Chondrocyte (in vitro differentiated cells): ENCODE results near the gene CPB1. TPM values are rescaled to one million over a fixed set of nuclear protein-coding genes. Genes with fewer than 3 reads are reported as not detected.

ENCODE experiments used
- DNase-seq: peaks from one replicate; pipeline ENCODE4 v3.0.0; 2021; ENCODE audit warnings: mixed read lengths, low spot score
- H3K27ac Mint-ChIP-seq: one replicate; pipeline ENCODE4 v1.8.0; 2021; ENCODE audit warnings: mild to moderate bottlenecking, moderate library complexity, mixed read lengths; ENCODE audit not compliant: unreplicated experiment
- H3K27me3 Mint-ChIP-seq: 2 replicates; pipeline ENCODE4 v1.8.0; 2021; ENCODE audit warnings: low read depth, mixed read lengths
- H3K36me3 Mint-ChIP-seq: 2 replicates; pipeline ENCODE4 v1.8.0; 2021; ENCODE audit warnings: low read depth, mixed read lengths
- H3K4me1 Mint-ChIP-seq: 2 replicates; pipeline ENCODE4 v1.8.0; 2021; ENCODE audit warnings: low read depth, mild to moderate bottlenecking, mixed read lengths
- H3K4me3 Mint-ChIP-seq: one replicate; pipeline ENCODE4 v1.8.0; 2021; ENCODE audit warnings: mild to moderate bottlenecking, moderate library complexity, mixed read lengths; ENCODE audit not compliant: unreplicated experiment
- H3K9me3 Mint-ChIP-seq: 2 replicates; pipeline ENCODE4 v1.8.0; 2021; ENCODE audit warnings: low read depth, mixed read lengths
- total RNA-seq: library from RNA; stranded (reverse); gene quantifications from 3 replicates; pipeline ENCODE4 v1.2.1, GENCODE V29; 2021
- TF ChIP-seq, protein P1 (sequence below): fragments of 200-600 bp; sonication (generic); IDR thresholded peaks from 2 replicates; pipeline ENCODE4 v1.5.0; 2021; ENCODE audit warnings: antibody characterized with exemption, mild to moderate bottlenecking, moderate library complexity

Gene CPB1
- total RNA-seq, 1 donor from 2014 or later: not detected

- TF ChIP-seq, protein P1, sequence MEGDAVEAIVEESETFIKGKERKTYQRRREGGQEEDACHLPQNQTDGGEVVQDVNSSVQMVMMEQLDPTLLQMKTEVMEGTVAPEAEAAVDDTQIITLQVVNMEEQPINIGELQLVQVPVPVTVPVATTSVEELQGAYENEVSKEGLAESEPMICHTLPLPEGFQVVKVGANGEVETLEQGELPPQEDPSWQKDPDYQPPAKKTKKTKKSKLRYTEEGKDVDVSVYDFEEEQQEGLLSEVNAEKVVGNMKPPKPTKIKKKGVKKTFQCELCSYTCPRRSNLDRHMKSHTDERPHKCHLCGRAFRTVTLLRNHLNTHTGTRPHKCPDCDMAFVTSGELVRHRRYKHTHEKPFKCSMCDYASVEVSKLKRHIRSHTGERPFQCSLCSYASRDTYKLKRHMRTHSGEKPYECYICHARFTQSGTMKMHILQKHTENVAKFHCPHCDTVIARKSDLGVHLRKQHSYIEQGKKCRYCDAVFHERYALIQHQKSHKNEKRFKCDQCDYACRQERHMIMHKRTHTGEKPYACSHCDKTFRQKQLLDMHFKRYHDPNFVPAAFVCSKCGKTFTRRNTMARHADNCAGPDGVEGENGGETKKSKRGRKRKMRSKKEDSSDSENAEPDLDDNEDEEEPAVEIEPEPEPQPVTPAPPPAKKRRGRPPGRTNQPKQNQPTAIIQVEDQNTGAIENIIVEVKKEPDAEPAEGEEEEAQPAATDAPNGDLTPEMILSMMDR: no peak
- no peaks in the 10 kb centered on the region for H3K36me3 Mint-ChIP-seq
- no peak overlapping the region for H3K4me3 Mint-ChIP-seq
- H3K9me3 Mint-ChIP-seq: no peaks in the 10 kb centered on the region
- no peak overlapping the region for H3K27ac Mint-ChIP-seq
- peaks cover 23% of the 10 kb centered on the region for H3K4me1 Mint-ChIP-seq
- no peak for DNase-seq
- H3K27me3 Mint-ChIP-seq: peaks cover 8% of the 10 kb centered on the region
Measured at GRCh38 chr3:148903941-148904340, 76.3 kb downstream of the CPB1 start.

DNA sequence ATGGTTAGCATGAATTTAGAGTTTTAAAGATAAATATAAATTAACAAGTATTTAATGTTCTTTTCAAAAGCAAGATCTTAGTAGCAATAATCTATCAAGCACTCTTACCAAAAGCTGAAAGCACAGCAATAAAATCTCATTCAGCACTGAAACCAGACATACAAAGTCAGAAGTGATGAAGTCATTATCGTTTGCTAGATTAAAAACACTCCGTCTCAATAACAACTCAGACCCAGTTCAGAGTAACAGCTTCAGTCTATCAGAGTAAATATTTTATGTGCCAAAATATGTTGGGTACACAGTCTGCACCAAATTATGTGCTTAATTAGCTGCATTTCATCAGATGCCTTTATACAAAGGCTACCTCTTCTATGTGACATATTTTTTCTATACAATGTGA, 79.1 kb downstream of the CPB1 start:
- TF ChIP-seq, protein P1: no peak
- no peaks in the 10 kb centered on the region for H3K36me3 Mint-ChIP-seq
- peaks cover 10% of the 10 kb centered on the region for H3K27me3 Mint-ChIP-seq
- H3K4me3 Mint-ChIP-seq: no peak overlapping the region
- H3K4me1 Mint-ChIP-seq: peaks cover 20% of the 10 kb centered on the region
- no peak for DNase-seq
- H3K9me3 Mint-ChIP-seq: no peaks in the 10 kb centered on the region
- H3K27ac Mint-ChIP-seq: no peak overlapping the region

Other genes starting within 250 kb of the CPB1 start
- gene AGTR1, start 129.9 kb upstream of the CPB1 start, total RNA-seq: 2.1 to 2.2 TPM (median 2.1 TPM) in 3 replicates
- gene CPA3, start 37.5 kb downstream of the CPB1 start, total RNA-seq: not detected in 3 replicates
- 41.2 to 50.1 TPM (median 48.1 TPM) in 3 replicates for gene GYG1, start 163.7 kb downstream of the CPB1 start, total RNA-seq